ENCODE measurements around the gene AKAP11. TPM values are rescaled to one million over a fixed set of nuclear protein-coding genes. Genes with fewer than 3 reads are reported as not detected.

Gene AKAP11
- polyA plus RNA-seq, 1 experiment, result 29.8 TPM

GRCh38 chr13:42360046-42360574 is 88.2 kb downstream of the AKAP11 start:
- TF ChIP-seq CTCF (IDR thresholded peaks at IDR 0.05; ENCODE audit: low read depth, low read length), result no peak
- no peak overlapping the region for H3K27ac ChIP-seq (ENCODE audit: low read depth, low read length)
- H3K4me3 ChIP-seq (ENCODE audit: low read depth, low read length), result no peak overlapping the region
- H3K9me3 ChIP-seq (ENCODE audit: control insufficient read depth, insufficient read depth, low read length), result no peaks in the 10 kb centered on the region
- no peak for DNase-seq (ENCODE audit: low read depth, low spot score)
- ChIA-PET POLR2A (no interaction called here), CTCF (no interaction called here)
- H3K27me3 ChIP-seq (ENCODE audit: control insufficient read depth, insufficient read depth, low read length), result no peaks in the 10 kb centered on the region

DNA sequence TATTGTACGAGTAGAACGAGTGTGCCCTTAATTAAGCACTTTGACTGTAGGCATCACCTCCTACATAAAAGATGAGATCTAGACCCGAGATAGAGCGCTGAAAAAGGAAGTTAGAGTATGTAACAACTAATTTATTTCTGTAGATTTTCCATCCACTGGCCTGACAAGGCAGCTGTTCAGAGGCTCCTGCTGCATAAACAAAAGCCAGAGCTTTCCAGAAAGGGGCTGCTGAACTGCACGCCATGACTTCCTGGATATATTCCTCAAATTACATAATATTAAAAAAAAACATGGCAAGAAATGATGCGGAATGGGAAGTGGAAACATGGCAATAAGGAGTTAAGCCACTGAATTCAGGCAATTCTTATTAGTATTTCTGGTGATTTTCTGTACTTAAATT is 89.7 kb downstream of the AKAP11 start:
- no peak for DNase-seq (ENCODE audit: low read depth, low spot score)
- ChIA-PET POLR2A (no interaction called here), CTCF (no interaction called here)
- no peak overlapping the region for H3K4me3 ChIP-seq (ENCODE audit: low read depth, low read length)
- H3K27ac ChIP-seq (ENCODE audit: low read depth, low read length), result no peak overlapping the region
- no peaks in the 10 kb centered on the region for H3K27me3 ChIP-seq (ENCODE audit: control insufficient read depth, insufficient read depth, low read length)
- no peak for TF ChIP-seq CTCF (IDR thresholded peaks at IDR 0.05; ENCODE audit: low read depth, low read length)
- H3K9me3 ChIP-seq (ENCODE audit: control insufficient read depth, insufficient read depth, low read length), result no peaks in the 10 kb centered on the region

DNA sequence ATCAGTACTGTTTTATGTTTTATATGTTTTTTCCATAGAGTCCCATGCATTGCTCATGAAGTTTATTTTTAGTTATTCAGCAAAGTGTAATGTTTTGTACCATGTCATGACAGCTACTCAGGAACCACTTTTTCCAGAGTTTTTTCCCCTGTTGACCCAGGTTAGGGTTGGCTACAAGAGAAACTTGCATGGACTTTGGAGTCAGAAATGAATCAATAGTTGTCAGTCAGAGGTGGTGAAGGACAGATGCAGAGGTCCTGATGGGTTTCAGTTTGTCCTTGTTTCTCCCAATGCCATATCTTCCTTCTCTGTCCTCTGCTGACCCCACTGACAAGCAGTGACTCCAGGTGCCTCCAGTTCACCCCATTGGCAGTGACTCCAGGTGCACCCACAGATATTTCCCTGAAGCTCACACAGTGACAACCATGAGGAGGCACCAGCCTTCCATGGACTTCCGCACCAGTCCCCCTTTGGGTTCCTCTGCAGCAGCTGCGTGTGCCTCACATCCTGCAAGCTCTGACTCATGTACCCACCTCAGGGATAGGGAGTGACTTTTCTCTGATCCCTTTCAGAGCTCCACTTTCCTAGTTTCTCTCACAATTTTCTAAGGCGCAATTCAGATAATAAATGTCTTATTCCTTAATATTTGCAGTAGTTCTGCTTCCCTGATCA is 92.1 kb downstream of the AKAP11 start:
- ChIA-PET CTCF (no interaction called here), POLR2A (no interaction called here)
- TF ChIP-seq CTCF (IDR thresholded peaks at IDR 0.05; ENCODE audit: low read depth, low read length), result no peak
- no peak for DNase-seq (ENCODE audit: low read depth, low spot score)
- H3K9me3 ChIP-seq (ENCODE audit: control insufficient read depth, insufficient read depth, low read length), result no peaks in the 10 kb centered on the region
- no peak overlapping the region for H3K27ac ChIP-seq (ENCODE audit: low read depth, low read length)
- H3K4me3 ChIP-seq (ENCODE audit: low read depth, low read length), result no peak overlapping the region
- H3K27me3 ChIP-seq (ENCODE audit: control insufficient read depth, insufficient read depth, low read length), result no peaks in the 10 kb centered on the region

DNA sequence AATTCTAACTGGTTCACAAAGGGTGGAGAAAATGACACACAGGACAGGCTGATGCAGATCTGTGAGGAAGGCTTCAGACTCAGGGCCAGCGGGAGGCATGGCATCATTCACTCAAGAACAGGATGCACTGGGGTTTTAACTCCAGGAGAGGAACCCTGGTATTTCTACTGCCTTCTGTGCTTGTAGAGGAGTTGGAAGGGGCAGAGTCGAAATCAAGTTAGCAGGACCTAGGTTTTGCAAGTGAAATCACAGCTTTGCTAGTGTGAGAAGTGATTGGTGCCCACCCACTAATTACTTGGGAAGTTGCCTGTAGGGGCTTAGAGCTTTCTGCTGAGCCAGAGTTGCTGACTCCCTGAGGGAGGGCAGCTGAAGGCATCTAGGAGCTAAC is 92.7 kb downstream of the AKAP11 start:
- DNase-seq (ENCODE audit: low read depth, low spot score), result no peak
- POLR2A ChIA-PET, result no interaction called here

More for the DNA sequence above, 92.7 kb downstream of the AKAP11 start:
- no peak overlapping the region for H3K27ac ChIP-seq (ENCODE audit: low read depth, low read length)
- CTCF ChIA-PET, result no interaction called here
- no peaks in the 10 kb centered on the region for H3K9me3 ChIP-seq (ENCODE audit: control insufficient read depth, insufficient read depth, low read length)
- no peak overlapping the region for H3K4me3 ChIP-seq (ENCODE audit: low read depth, low read length)
- TF ChIP-seq CTCF (IDR thresholded peaks at IDR 0.05; ENCODE audit: low read depth, low read length), result no peak
- H3K27me3 ChIP-seq (ENCODE audit: control insufficient read depth, insufficient read depth, low read length), result no peaks in the 10 kb centered on the region
